Omental fat pad (tissue), 4 donors: Measurements from ENCODE around the gene GRIK3. TPM values are rescaled to one million over a fixed set of nuclear protein-coding genes. Genes with fewer than 3 reads are reported as not detected.

Source experiments
- ATAC-seq: fragments of 150-250 bp; one replicate; pipeline ENCODE4 v1.9.1; 2016; ENCODE audit warnings: mild to moderate bottlenecking, moderate library complexity; ENCODE audit not compliant: low FRiP score
- DNase-seq: peaks from one replicate; pipeline ENCODE4 v3.0.0-alpha.2; 2019; ENCODE audit warnings: low spot score
- CTCF ChIP-seq, 3 donors: fragments of 450-650 bp; IDR thresholded peaks; one replicate each; pipeline ENCODE4 v1.5.1; 2016 to 2017; ENCODE audit warnings: antibody characterized with exemption in 3 of 3, mild to moderate bottlenecking in 3 of 3, moderate library complexity in 2 of 3
- total RNA-seq, 4 donors: library from RNA; depleted of rRNA; stranded (reverse); fragments of >200 nt; gene quantifications; one replicate each; pipeline ENCODE4 v1.1.0, GENCODE V29; 2016

GRIK3 gene
- total RNA-seq, 4 donors from 2014 or later: 0.09 to 0.79 TPM; not detected in 2

GRCh38 chr1:36984026-36984425 is 50.3 kb downstream of the GRIK3 start:
- ATAC-seq (no peak), DNase-seq (no peak)
- no peak for TF ChIP-seq CTCF (IDR thresholded peaks at IDR 0.05)

- DNase-seq (no peak), ATAC-seq (no peak)
- TF ChIP-seq CTCF (IDR thresholded peaks at IDR 0.05): no peak
Observed at GRCh38 chr1:36982709-36983108, 51.6 kb downstream of the GRIK3 start.

GRCh38 chr1:36981771-36982622 is 52.3 kb downstream of the GRIK3 start:
- TF ChIP-seq CTCF (IDR thresholded peaks at IDR 0.05): no peak
- no peak for ATAC-seq

GRCh38 chr1:36981126-36981525 is 53.2 kb downstream of the GRIK3 start:
- no peak for DNase-seq
- no peak for TF ChIP-seq CTCF (IDR thresholded peaks at IDR 0.05)
- ATAC-seq: no peak

More at GRCh38 chr1:36981771-36982622, 52.3 kb downstream of the GRIK3 start:
- no peak for DNase-seq

- TF ChIP-seq CTCF (IDR thresholded peaks at IDR 0.05): no peak
- ATAC-seq: no peak
Observed at GRCh38 chr1:36977731-36978406, 56.4 kb downstream of the GRIK3 start.

GRCh38 chr1:36975642-36976041 is 58.7 kb downstream of the GRIK3 start:
- ATAC-seq (no peak), DNase-seq (no peak)
- TF ChIP-seq CTCF (IDR thresholded peaks at IDR 0.05): no peak

More at GRCh38 chr1:36977731-36978406, 56.4 kb downstream of the GRIK3 start:
- DNase-seq: no peak
